C4-2B (cell line): ENCODE results near the gene RHBDF2.
A peak's percentile ranks its signal among the peaks of the same experiment; 100 is the strongest.

Experiments
- H3K27ac ChIP-seq: fragments of 450-650 bp; 2 replicates; pipeline ENCODE4 v1.5.1; 2017
- CTCF ChIP-seq: fragments of 450-650 bp; conservative IDR thresholded peaks from 2 replicates; pipeline ENCODE4 v1.5.1; 2017; ENCODE audit warnings: mild to moderate bottlenecking
- ZFX ChIP-seq: fragments of 450-650 bp; IDR thresholded peaks from 2 replicates; pipeline ENCODE4 v1.6.1; 2017

The RHBDF2 gene

GRCh38 chr17:76452660-76453430 is 48.4 kb downstream of the RHBDF2 start, which contains the start of gene UBE2O:
TSS of gene UBE2O (minus strand) at chr17:76453152. CDS start at chr17:76453141, 11 bp downstream.
- peak; percentile 72 for TF ChIP-seq CTCF
- peak; percentile 92 for TF ChIP-seq ZFX
- H3K27ac ChIP-seq: peak within 1 kb of the TSS; percentile 94

- peak overlapping the region; percentile 94 for H3K27ac ChIP-seq
- no peak for TF ChIP-seq ZFX
- TF ChIP-seq CTCF: no peak
Observed at GRCh38 chr17:76452127-76452659, 49.0 kb downstream of the RHBDF2 start.

GRCh38 chr17:76451506-76451905 is 49.7 kb downstream of the RHBDF2 start:
- TF ChIP-seq CTCF (no peak), ZFX (no peak)
- no peak overlapping the region; the same call in 1 of the 2 replicates for H3K27ac ChIP-seq

- no peak overlapping the region for H3K27ac ChIP-seq
Observed at GRCh38 chr17:76449126-76449525, 52.1 kb downstream of the RHBDF2 start.

GRCh38 chr17:76447931-76448652 is 53.1 kb downstream of the RHBDF2 start:
- peak overlapping the region; percentile 34; the same call in 1 of the 2 replicates for H3K27ac ChIP-seq
- no peak for TF ChIP-seq CTCF
- no peak for TF ChIP-seq ZFX

More at GRCh38 chr17:76449126-76449525, 52.1 kb downstream of the RHBDF2 start:
- TF ChIP-seq CTCF (no peak), ZFX (no peak)

GRCh38 chr17:76446449-76447231 is 54.6 kb downstream of the RHBDF2 start:
- peak overlapping the region; percentile 68 for H3K27ac ChIP-seq

More at GRCh38 chr17:76446449-76447231, 54.6 kb downstream of the RHBDF2 start:
- no peak for TF ChIP-seq CTCF
- no peak for TF ChIP-seq ZFX
